Kidney (tissue), 14 donors: ENCODE results near the gene MED17. TPM values are rescaled to one million over a fixed set of nuclear protein-coding genes. Genes with fewer than 3 reads are reported as not detected.

ENCODE experiments used
- DNase-seq, 5 donors: peaks; one replicate each; pipeline ENCODE4 v3.0.0-alpha.2; 2013 to 2020
- FAIRE-seq: peaks from 2 replicates; lab custom pipeline; 2012; peaks lifted over from hg19 to GRCh38; lab: Jason Lieb, UNC
- H3K27ac ChIP-seq, 2 donors: one replicate each; pipeline ENCODE4 v1.7.0; 2013; ENCODE audit warnings: low read depth in 2 of 2, low read length in 2 of 2, inconsistent platforms in 1 of 2
- H3K27me3 ChIP-seq: one replicate; pipeline ENCODE4 v1.7.1; 2013; ENCODE audit warnings: low read length, inconsistent platforms; ENCODE audit not compliant: control insufficient read depth, insufficient read depth
- H3K36me3 ChIP-seq, 3 donors: one replicate each; pipeline versions ENCODE4 v1.7.0 to v1.7.1; 2013; ENCODE audit warnings: low read length in 3 of 3, control low read depth in 1 of 3, inconsistent platforms in 1 of 3; ENCODE audit not compliant: insufficient read depth in 3 of 3, control insufficient read depth in 2 of 3
- H3K4me1 ChIP-seq, 3 donors: one replicate each; pipeline versions ENCODE4 v1.7.0 to v1.7.1; 2013; ENCODE audit warnings: low read length in 3 of 3, inconsistent platforms in 1 of 3, low read depth in 1 of 3; ENCODE audit not compliant: control insufficient read depth in 2 of 3, insufficient read depth in 2 of 3
- H3K4me3 ChIP-seq, 3 donors: one replicate each; pipeline versions ENCODE4 v1.7.0 to v1.8.1; 2013; ENCODE audit warnings: low read length in 3 of 3, control low read depth in 1 of 3, inconsistent platforms in 1 of 3
- H3K9ac ChIP-seq, 3 donors: one replicate each; pipeline versions ENCODE4 v1.7.0 to v1.7.1; 2013; ENCODE audit warnings: low read length in 3 of 3, control low read depth in 1 of 3, inconsistent platforms in 1 of 3
- H3K9me3 ChIP-seq, 3 donors: one replicate each; pipeline versions ENCODE4 v1.7.0 to v1.7.1; 2013; ENCODE audit warnings: low read length in 3 of 3, control low read depth in 1 of 3, inconsistent platforms in 1 of 3; ENCODE audit not compliant: control insufficient read depth in 2 of 3, insufficient read depth in 1 of 3
- intact Hi-C: fragments of 100-400 bp; cut with DNase I; formaldehyde crosslinking; loops from one replicate; pipeline ENCODE4 v1.11.1; 2022
- polyA plus RNA-seq: library from polyadenylated mRNA; stranded (reverse); fragments of 350-450 nt; fragmentation: Illumina TruSeq; extraction: RNeasy Lipid Tissue Mini Kit (QIAGEN cat#74804); gene quantifications from one replicate; pipeline ENCODE4 v1.2.3, GENCODE V29; 2014; ENCODE audit warnings: low read depth, low replicate concordance; ENCODE audit not compliant: insufficient read depth
- total RNA-seq: library from RNA; stranded (reverse); fragmentation: NEBNext Ultra II Directional; extraction: Animal tissue kit (Norgen Biotek cat#: 25700); gene quantifications from one replicate; pipeline ENCODE4 v1.2.1, GENCODE V29; 2021
- TF ChIP-seq, protein P1 (sequence below): IDR thresholded peaks from 3 replicates; pipeline ENCODE4 v1.5.1; 2012; ENCODE audit warnings: mild to moderate bottlenecking, moderate library complexity, borderline replicate concordance; ENCODE audit not compliant: insufficient read depth; ENCODE audit errors: extremely low read depth
- donor health status: control.
- donor health status: control.
- donor health status: control.
- donor health status: control.
- donor health status: control.
- donor health status: DM: yes; HTN: yes; CAD: no.
- donor health status: Normal renal cell carcinoma (clear cell type).

The MED17 gene
- total and polyA plus RNA-seq, 2 donors from 2014 or later = 11.7 to 35.4 TPM

DNA sequence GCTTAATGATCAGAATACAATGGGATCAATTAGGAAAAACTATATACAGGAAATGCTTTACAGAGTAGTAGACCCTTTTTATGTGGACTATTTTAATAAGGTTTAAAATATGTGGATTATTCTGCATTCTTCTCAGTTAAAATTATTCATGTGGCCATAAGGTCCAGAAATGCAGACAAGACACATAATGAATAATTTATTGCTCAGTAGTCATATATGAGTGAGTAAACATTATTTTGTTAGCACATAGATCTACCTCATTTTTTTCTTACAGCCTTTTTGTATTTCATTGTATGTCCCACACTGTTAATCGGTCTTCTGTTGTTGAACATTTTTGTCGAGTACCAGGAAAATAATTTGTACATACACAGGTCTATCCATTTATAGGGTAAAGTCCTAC, 20.8 kb downstream of the MED17 start:
- peaks cover 20 to 42% (median 26%) of the 10 kb centered on the region in 3 donors for H3K36me3 ChIP-seq
- H3K4me3 ChIP-seq = no peak overlapping the region
- H3K4me1 ChIP-seq = no peaks in the 10 kb centered on the region
- DNase-seq (no peak), FAIRE-seq (no peak)
- TF ChIP-seq, protein P1, sequence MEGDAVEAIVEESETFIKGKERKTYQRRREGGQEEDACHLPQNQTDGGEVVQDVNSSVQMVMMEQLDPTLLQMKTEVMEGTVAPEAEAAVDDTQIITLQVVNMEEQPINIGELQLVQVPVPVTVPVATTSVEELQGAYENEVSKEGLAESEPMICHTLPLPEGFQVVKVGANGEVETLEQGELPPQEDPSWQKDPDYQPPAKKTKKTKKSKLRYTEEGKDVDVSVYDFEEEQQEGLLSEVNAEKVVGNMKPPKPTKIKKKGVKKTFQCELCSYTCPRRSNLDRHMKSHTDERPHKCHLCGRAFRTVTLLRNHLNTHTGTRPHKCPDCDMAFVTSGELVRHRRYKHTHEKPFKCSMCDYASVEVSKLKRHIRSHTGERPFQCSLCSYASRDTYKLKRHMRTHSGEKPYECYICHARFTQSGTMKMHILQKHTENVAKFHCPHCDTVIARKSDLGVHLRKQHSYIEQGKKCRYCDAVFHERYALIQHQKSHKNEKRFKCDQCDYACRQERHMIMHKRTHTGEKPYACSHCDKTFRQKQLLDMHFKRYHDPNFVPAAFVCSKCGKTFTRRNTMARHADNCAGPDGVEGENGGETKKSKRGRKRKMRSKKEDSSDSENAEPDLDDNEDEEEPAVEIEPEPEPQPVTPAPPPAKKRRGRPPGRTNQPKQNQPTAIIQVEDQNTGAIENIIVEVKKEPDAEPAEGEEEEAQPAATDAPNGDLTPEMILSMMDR = no peak
- intact Hi-C loops = no loop called here
- H3K27me3 ChIP-seq = no peaks in the 10 kb centered on the region
- no peak overlapping the region for H3K9ac ChIP-seq
- no peaks in the 10 kb centered on the region for H3K9me3 ChIP-seq
- no peak overlapping the region for H3K27ac ChIP-seq

DNA sequence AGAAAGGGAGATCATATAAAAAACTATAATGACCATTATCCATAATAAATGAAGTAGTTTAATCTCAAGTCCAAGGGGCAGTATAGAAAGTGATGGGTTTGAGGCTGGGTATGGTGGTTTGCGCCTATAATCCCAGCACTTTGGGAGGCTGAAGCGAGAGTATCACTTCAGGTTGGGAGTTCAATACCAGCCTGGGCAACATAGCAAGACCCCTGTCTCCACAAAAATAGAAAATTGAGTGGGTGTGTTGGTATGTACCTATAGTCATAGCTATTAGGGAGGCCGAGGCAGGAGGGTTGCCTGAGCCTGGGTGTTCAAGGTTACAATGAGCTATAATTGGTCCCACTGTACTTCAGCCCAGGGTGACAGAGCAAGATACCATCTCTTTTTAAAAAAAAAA, 23.9 kb downstream of the MED17 start:
- FAIRE-seq = no peak
- H3K36me3 ChIP-seq = peaks cover 18 to 44% (median 32%) of the 10 kb centered on the region in 3 donors
- no peak overlapping the region for H3K4me3 ChIP-seq

DNA sequence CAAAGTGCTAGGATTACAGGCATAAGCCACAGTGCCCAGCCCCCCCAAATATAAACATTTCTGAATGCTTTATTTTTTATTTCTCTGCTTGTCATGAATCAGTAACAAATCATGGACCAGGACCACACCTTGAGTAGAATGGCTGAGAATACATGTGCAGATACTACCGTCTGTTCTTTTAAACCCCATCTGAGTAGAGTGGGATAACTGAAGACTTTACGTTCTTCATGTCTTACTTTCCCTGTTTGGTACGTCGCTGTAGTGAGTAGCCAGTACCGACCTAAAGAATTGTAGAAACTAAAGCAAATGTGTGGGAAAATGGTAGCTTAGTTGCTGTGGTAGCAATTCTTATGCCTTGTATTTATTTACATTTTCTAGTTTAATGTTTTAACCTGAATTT, 29.9 kb downstream of the MED17 start:
- H3K4me1 ChIP-seq = peaks cover 0 to 2% (median 0%) of the 10 kb centered on the region in 3 donors
- TF ChIP-seq, protein P1 = no peak
- H3K36me3 ChIP-seq = peaks cover 11 to 29% (median 22%) of the 10 kb centered on the region in 3 donors

More for the DNA sequence above, 23.9 kb downstream of the MED17 start:
- no peaks in the 10 kb centered on the region for H3K4me1 ChIP-seq
- no peaks in the 10 kb centered on the region for H3K9me3 ChIP-seq
- H3K27me3 ChIP-seq = no peaks in the 10 kb centered on the region
- H3K9ac ChIP-seq = no peak overlapping the region
- TF ChIP-seq, protein P1 = no peak
- DNase-seq = no peak
- no peak overlapping the region for H3K27ac ChIP-seq
- intact Hi-C loops = no loop called here

More for the DNA sequence above, 29.9 kb downstream of the MED17 start:
- Histone ChIP-seq H3K9me3 (no peaks in the 10 kb centered on the region), H3K27me3 (no peaks in the 10 kb centered on the region), H3K27ac (no peak overlapping the region), H3K4me3 (no peak overlapping the region), H3K9ac (no peak overlapping the region)
- no peak for DNase-seq
- intact Hi-C loops = no loop called here
- FAIRE-seq = no peak
